Measurements from ENCODE around the gene ARPC5L.
"Not testable (repeated sequence)": the region's sequence is repeated elsewhere in the genome, so short reads cannot be mapped to it uniquely, and the experiment has no call there.

The ARPC5L gene

DNA sequence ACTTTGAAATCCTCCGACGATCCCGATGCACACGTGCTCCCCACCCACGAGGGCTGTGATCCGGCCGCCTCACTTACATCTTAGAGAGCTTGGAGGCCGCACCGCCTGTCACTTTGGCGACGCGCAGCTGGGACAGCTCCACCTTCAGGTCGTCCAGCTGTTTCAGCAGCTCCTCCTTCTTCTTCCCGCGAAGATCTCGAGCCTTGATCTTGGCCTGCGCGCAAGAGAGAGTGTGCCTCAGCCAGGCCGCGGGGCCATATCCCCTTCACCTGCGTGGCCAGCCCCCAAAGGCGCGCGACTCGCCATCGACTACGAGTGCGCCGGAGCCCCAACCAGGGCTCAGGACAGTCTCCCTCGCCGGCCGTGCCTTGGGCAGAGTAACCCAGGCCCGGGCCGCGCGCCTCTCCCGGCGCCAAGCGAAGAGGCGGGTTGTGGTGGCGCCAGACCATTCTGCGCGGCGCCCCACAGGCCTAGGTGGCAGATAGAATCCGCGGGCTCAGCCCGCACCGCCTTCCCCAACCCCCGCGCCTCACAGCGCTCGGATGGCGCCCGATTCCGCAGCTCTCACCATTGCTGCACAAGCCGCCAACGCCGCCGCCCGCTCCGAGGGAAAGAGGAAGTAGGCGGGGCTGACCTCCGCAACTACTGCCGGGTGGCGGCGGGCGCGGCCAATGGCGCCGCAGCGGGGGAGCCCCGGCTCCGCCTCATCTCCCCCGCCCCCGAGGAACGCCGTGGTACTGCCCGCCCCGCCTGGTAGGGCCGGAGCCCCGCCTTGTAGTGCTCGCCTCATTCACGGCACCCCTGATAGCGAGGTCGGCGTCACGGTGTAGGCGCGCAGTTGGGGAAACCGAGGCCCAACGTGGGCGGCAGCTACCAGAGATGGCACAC lies at the start of gene ARPC5L, which contains the start of gene RPL35:
Gene ARPC5L (plus strand): TSS at position 789 of the 888 bp plus-strand sequence. CDS start 7,161 bp downstream, outside the sequence.
Gene RPL35 (minus strand): TSS at position 616 of the 888 bp plus-strand sequence. CDS start 45 bp downstream, at position 571.
- DNase-seq = peak; percentile 79

DNA sequence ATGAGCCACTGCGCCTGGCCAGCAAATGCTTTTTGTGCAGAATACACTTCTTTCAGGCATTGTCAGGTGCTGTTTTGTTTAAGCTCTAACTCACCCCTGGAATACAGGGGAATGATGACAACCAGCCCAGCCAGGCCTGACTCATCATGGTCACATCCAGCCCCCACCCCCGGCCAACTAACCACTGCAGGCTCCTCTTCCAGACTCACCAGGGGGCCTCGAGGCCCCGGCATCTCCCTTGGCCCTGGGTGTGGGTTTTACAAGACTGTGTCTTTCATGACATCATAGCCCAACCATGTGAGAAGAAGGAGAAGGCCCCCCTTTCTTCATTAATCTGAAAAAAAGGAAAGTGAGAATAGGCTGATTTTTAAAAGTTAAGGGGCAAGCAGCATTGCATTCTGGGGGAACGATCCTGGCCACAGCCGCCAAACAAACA lies 49.5 kb upstream of the ARPC5L start:
- no peak for DNase-seq

DNA sequence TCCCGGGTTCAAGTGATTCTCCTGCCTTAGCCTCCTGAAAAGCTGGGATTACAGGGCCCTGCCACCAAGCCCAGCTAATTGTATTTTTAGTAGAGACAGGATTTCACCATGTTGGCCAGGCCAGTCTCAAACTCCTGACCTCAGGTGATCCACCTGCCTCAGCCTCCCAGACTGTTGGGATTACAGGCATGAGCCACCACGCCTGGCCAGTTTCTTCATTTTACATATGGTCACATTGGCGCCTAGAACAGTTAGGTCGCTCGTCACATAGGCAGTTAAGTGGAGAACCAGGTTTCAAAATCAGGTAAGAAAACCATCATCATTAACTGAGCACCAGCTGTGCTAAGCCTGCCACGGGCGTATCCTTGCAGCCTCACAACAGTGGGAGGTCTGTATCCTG lies 48.9 kb upstream of the ARPC5L start:
- DNase-seq = no peak

DNA sequence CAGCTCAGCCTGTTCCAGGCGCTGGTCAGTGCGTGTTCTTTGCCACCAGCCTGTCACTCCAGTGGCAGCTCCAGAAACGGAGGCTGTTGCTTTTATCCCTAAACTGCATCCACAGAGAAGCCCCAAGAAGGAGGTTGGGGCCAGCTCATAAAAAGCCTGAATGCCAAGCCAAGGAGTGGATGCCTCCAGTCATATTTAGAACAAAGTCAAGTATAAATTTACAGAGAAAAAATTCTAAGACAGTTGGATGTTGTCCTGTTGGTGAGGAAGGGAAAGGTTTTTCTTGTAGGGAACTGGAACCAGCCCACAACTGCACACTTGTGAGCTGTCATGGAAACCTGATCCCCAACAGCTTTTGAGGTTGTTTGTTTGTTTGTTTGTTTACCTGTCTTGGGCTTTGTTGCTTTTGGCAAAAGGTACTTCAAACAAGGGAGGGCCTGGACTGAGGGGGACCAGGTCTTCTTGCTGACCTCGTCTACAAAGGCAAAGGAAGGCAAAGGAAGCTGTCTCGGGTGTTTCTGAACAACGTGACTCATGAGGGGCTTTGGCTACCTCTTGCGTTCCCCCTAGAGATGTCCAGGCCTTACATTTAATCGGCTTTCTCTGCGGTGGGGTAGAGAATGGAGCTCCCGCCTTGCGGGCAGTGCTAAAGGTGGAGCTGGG lies 48.3 kb upstream of the ARPC5L start:
- DNase-seq = no peak

DNA sequence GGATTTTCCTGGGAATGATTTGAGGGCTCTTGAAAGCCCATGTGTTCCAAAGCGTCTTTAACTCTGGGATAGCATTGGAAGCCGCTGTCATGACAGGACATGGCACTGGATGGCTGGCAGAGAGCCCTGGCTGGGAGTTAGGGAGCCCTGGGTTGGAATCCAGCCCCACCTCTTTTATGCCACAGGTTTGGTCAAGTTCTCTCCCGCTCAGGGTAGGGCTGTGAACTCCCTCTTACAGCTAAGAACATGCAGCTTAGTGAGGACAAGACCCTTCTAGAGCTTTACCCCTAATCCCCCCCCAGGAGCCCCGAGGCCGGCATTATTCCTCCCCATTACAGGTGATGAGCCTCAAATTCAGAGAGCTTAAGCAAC lies 47.8 kb upstream of the ARPC5L start:
- DNase-seq = no peak

DNA sequence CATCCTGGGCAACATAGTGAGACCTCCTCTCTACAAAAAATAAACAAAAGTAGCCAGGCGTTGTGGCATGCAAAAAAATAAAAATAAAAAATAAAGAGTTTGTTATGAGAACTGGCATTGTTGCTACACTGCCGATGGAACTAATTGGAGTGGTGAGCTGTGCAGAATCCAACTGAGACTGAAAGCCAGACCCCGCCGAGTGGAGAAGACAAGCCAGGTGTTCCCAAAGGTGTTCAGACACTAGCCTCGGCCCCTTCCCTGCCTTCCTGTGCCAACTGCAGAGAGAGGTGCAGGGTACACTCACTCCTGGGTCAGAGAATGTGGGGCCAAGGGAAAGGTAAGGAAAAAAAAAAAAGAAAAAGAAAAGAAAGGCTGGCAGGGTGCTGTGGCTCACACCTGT lies 46.3 kb upstream of the ARPC5L start:
- no peak for DNase-seq

DNA sequence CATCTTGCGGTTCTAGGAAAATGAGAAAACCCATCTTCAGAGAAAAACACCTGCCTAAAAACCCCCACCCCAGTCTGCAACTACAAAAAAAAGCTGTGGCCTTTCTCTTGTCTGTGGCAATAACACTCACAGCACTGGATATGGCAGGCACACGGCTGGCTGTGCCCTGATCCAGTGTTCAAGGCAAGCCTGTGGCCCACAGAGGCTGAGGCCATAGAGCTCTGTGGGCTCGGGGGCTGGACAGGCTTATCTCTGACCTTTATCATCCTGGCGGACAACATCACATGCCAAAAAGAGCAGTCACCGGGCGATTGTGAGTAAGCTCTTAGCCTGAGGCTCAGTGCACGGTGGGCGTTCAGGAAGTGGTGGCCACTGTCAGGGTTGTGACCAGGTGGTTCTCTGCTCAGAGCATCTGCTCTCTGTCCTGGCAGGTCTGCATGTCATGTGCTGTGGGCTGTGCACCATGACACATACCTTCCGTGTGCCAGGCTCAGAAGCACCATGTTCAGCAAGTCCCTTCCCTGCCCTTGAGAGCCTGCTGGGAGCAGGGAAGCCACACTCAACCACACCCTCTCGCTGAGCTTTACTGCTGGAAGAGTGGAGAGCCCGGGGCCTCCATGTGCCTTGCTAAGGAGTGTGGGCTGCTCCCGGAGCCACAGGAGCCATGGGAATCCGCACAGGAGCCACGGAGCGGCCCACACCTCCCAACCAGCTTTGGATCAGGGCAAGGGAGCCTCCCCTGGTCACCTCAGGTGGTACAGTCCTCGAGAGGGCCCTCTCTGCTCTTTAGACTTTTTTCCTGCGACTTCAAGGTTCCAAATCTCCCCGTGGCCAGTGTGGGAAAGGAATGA lies 43.3 kb upstream of the ARPC5L start:
- DNase-seq = no peak

DNA sequence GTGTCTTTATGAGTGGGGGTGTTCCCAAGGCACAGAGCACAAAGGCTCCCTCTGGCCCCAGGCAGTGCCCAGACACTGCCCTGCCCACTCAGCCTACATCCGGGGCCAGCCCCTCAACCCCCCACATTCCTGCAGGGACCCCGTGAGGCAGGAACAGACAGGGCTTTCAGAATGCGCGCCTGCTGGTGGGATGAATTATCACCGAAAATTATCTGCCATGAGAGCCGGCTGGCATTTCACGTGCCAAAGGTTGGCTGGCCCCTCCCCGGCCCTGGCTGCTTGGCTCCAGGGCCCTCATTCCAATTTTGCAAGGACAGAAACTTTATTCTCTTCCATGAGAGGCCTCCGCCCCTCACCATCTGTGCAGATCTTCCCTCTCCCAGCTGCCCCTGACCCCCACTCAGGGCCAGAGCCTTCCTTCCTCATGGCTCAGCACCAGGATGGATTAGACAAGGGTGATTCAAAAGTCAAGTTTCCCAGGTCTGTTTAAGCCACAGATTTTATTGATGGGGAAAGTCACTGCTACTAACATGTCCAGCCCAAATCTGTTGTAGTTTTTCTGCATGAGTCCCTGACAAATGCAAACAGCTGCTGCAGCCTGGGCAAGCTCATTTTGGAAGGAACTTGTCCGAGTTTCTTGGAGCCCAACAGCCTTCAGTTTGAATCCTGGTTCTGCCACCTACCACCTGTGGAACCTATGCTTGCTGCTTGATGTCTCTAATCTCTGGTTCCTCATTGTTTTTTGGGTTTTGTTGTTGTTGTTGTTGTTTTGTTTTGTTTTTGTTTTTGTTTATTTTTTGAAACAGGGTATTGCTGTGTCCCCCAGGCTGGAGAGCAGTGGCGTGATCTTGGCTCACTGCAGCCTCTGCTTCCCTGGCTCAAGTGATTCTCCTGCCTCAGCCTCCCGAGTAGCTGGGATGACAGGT lies 41.0 kb upstream of the ARPC5L start:
- peak; percentile 81 for DNase-seq

DNA sequence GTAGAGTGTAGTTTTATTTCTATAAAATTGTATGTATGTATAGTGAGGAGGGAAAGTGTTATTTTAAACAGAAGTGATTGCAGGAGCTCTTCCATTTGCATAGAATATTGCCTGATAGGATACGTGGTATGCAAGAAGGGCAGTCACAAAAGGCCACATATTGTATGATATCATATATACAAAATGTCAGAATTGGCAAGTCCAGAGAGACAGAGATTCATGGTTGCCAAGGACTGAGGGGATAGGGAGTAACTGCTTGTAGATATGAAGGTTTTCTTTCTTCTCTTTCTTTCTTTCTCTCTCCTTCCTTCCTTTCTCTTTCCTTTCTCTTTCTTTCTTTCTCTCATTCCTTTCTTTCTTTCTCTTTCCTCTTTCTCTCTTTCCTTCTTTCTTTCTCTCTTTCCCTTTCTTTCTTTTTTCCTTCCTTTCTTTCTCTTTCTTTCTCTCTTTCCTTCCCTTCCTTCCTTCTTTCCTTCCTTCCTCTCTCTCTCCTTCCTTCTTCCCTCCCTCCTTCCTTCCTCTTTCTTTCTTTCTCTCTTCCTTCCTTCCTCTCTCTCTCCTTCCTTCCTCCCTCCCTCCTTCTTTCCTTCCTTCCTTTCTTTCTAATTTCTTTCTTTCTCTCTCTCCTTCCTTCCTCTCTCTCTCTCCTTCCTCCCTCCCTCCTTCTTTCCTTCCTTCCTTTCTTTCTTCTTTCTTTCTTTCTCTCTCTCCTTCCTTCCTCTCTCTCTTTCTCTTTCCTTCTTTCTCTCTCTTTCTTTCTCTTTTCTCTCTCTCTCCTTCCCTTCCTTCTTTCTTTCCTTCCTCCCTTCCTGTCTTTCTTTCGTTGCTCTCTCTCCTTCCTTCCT lies 33.2 kb upstream of the ARPC5L start:
- no peak for DNase-seq

DNA sequence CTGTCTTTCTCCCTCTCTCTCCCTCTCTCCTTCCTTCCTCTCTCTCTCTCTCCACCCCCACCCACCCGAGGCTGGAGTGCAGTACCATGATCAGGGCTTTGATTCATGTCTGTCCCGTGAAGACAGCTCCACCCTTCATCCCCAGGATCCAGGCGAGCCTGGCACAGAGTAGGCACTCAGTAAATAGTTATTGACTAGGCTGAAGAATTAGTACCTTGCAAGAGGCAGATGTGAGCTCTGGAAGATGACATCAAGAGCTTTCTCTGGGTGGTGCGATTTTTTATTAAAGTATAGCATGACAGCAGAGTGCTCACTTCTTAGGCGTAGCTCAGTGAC lies 32.6 kb upstream of the ARPC5L start:
- DNase-seq = no peak

DNA sequence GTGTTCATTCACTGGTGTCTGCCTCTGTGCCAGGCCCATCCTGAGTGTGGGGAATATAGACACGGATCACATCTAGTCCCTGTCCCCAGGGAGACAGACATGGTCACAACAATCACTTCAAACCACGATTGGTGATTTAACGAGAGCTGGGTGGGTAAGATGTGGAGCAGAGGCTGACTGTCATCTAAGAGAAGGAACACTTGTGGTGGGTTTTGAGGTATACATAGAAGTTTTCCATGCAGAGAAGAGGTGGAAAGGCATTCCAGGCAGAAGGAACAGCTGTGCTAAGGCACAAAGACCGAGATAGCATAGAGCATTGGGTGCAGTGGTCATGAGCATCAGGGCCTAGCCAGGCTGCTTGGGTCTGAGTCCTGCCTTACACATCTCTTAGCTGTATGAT lies 31.3 kb upstream of the ARPC5L start:
- DNase-seq = no peak

DNA sequence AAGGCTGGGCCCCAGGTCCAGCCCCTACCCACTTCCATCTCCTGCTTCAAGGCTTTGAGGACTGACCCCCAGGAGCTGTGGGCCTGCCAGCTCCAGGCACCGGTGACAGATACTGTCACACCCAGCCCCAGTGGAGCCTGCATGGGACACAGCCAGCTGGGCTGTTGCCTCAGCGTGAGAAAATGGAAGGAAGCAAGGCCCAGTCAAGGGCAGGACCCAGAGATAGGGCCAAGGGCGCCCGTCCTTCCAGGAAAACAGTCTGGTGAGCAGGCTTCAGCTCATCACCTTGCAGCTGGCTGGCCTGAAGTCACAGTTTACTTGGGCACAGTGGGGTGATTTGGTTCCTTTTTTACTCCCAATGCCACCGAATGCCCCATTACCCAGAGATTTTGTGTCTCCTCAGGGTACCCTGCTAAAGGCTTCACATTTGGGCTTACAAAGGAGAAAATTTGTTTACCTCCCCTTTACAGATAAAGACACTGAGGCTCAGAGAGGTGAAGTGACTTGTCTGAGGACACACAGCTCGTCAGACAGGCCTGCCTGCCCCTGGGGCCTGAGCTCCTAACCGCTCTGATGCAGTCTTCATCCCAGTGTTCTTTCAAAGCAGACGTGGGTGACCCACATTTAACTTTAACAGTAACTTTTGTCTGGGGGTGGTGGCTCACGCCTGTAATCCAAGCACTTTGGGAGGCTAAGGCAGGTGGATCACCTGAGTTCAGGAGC lies 30.1 kb upstream of the ARPC5L start:
- no peak for DNase-seq

DNA sequence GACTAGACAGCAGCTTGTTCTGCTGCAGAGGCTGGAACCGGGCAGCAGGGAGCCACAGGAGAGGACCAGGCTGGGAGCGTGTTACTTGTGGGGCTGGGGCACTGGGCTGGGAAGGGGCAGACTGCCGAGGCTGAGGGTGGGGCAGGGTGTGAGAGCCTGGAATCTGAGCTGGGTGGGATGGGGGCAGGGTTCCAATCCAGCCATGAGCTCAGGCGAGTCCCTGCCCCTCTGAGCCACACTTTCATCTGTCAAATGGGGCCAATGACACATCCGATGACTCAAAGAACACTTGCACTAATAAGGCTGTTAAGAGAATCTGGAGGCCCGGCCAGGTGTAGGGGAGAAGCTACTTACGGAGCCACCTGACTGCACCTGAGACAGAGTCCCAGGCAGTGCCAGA lies 27.3 kb upstream of the ARPC5L start:
- no peak for DNase-seq

DNA sequence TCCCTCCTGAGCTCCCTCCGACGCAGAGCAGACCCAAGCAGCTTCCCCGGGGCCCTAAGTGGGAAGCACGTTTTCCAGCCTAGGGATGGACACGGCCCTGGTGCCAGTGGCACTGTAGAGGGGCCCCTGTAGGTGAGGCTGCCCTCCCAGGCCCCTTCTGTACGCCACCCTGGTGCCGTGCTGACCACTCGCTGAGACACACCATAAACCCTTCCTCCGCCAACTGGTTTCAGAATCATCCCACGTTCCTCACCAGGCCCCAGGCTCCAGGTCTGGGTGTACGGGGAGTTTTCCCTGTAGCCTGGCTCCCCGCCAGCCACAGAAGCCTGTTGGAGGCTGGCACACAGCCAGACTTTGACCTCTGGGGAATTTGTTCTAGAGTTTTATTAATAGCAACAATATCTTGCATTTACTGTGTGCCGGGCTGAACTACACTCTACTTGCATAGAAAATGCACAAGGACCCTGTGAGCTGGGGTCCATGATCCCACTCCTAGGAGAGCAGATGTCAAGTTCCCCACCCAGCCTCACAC lies 26.8 kb upstream of the ARPC5L start:
- DNase-seq = peak; percentile 52

DNA sequence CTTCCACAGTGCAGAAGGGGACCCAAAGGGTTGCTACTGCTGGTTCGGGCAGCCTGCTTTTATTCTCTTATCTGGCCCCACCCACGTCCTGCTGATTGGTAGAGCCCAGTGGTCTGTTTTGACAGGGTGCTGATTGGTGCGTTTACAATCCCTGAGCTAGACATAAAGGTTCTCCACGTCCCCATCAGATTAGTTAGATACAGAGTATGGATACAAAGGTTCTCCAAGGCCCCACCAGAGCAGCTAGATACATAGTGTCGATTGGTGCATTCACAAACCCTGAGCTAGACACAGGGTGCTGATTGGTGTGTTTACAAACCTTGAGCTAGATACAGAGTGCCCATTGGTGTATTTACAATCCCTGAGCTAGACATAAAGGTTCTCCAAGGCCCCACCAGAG lies 23.8 kb upstream of the ARPC5L start:
- not testable (repeated sequence) for DNase-seq

DNA sequence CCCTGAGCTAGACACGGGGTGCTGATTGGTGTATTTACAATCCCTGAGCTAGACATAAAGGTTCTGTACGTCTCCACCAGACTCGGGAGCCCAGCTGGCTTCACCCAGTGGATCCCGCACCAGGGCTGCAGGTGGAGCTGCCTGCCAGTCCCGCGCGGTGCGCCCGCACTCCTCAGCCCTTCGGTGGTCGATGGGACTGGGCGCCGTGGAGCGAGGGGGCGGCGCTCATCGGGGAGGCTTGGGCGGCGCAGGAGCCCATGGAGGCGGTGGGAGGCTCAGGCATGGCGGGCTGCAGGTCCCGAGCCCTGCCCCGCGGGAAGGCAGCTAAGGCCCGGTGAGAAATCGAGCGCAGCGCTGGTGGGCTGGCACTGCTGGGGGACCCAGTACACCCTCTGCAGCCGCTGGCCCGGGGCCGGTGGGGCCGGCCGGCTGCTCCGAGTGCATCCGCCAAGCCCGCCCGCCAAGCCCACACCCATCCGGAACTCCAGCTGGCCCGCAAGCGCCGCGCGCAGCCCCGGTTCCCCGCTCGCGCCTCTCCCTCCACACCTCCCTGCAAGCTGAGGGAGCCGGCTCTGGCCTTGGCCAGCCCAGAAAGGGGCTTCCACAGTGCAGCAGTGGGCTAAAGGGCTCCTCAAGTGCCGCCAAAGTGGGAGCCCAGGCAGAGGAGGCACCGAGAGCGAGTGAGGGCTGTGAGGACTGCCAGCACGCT lies 23.2 kb upstream of the ARPC5L start:
- not testable (repeated sequence) for DNase-seq

DNA sequence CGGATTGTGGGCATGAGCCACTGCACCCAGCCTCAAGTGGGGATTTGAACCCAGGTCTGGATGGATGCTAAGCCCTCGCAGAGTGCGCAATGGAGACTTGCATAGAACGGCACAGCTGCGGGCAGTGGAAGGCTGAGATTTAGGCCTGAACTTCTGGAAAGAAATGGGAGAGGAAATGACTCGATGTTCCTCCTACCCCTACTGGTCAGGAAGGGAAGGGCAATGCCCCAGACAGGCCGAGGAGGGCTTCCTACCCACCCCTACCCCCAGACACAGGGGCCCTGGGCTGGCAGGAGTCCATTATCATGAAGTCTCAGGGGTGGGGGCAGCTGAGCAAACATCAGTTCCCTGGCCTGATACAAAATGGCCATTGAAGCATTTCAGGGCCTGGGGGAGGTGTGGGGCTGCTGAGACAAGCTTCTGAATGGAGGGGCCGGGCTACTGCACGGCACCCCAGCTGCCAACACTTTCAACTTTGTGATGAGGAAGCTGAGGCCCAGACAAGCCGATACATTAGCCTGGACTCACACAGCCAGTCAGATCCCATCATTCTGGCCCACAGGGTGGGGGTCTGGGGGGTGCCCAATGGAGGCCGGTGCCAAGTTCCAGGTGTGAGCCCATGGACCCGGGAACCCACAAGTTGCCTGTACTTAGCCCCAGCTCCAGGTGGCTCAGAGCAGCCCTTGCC lies 22.2 kb upstream of the ARPC5L start:
- DNase-seq = peak; percentile 41

DNA sequence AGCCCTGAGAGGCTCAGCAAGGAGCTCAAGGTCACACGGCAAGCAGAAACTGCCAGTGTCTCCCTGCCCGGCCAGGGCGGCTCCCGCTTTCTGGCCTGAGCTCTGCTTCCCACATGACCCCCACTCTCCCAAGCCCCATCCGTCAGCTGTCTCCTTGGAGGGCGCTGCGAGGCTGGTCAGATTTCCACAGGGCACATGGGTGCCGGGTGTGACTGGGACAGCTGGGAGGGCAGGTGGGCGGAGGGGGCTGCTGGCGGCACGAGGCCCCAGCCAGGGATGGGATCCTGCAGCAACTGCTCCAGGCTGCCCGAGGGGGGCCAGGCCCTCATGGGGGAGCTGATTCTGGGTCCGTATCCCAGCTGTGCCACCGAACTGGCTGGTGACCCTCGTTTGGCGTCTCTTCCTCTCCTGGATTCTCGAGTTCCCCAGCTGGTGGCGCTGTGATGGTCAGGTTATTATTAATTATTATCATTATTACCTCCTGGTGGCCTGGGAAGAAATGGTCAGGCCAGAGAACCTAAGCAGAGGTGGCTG lies 21.6 kb upstream of the ARPC5L start:
- no peak for DNase-seq

All from DMS 273 treated with DMSO at 0.1 percent for 48 hours (cell line).